SHP77 (cell line): ENCODE data around the gene NTN3.
"Not testable (repeated sequence)": the region's sequence is repeated elsewhere in the genome, so short reads cannot be mapped to it uniquely, and the experiment has no call there.

ENCODE experiments used
- DNase-seq, 2 experiments: peaks; one replicate each; lab custom pipeline; 2025; lab: John Stamatoyannopoulos, UW

The NTN3 gene

DNA sequence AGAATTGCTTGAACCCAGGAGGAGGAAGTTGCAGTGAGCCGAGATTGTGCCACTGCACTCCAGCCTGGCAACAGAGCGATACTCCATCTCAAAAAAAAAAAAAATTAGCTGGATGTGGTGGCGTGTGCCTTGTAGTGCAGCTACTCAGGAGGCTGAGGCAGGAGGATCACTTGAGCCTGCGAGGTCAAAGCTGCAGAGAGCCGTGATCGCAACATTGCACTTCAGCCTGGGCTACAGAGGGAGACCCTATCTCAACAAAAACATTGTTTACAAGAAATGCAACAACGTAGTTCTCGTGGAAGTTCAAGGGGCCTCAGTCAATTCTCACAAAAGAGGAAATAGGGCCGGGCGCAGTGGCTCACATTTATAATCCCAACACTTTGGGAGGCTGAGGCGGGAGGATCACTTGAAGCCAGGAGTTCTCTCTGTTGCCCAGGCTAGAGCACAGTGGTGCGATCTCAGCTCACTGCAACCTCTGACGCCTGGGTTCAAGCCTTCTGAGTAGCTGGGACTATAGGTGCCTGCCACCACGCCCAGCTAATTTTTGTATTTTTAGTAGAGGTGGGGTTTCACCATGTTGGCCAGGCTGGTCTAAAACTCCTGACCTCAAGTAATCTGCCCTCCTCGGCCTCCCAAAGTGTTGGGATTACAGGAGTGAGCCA is 29.8 kb upstream of the NTN3 start:
- not testable (repeated sequence) for DNase-seq

DNA sequence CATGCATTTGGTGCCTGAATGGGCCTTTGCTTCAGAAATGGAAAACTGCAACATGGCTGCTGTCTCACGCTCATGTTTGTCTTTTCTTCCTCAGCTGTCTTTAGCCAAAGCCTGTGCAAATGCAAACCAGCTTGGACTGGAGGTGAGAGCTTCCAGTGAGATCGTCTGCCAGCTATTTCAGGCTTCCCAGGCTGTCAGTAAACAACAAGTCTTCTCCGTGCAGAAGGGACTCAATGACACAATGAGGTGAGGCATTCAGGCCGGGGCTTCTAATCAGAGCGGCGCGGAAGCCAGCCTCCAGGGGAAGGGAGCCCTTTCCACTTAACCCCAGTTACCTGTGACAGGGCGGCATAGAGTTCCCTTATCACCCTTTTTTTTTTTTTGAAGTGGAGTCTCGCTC is 27.5 kb upstream of the NTN3 start:
- DNase-seq, result no peak

DNA sequence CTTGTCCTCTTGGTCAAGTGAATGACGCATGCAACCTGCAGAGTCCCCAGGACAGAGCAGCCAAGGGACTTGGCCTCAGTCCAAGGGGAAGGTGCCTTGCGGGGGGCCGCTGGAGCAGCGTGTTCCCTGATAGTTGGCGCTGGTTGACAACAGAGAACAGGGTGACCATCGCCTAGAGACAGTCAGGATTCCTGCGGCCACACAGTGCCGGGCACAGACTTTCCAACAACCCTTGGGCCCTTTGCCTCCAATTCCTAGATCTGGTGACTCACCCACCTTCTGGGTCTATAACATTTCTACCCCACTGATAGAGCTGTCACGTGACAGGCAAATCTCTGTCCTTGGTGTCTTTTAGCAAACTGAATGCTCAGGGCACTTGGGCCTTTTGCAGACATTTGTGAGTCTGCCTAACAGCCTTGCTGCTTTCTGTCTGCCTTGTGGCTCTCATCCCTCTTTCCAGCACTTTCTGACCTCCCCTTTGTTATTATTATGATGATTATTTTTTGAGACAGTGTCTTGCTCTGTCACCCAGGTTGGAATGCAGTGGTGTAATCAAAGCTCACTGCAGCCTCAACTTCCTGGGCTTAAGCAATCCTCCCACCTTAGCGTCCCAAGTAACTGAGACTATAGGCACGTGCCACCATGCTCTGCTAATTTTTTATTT is 23.0 kb upstream of the NTN3 start:
- DNase-seq, result no peak

DNA sequence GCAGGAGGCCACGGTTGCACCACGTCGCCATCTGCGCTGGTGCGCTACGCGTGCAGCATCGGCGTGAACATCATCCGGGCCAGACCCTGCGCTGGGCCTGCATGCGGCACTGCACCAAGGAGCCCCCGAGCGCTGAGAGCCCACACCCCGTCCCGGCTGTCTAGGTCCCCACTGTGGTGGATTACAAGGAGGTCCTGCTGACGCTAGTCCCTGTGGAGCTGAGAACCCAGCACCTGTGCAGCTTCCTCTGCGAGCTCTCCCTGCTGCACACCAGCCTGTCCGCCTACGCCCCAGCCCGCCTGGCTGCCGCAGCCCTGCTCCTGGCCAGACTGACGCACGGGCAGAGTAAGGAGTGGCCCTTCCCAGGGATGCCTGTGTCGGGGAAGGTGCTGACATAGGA is 22.0 kb upstream of the NTN3 start:
- no peak for DNase-seq

DNA sequence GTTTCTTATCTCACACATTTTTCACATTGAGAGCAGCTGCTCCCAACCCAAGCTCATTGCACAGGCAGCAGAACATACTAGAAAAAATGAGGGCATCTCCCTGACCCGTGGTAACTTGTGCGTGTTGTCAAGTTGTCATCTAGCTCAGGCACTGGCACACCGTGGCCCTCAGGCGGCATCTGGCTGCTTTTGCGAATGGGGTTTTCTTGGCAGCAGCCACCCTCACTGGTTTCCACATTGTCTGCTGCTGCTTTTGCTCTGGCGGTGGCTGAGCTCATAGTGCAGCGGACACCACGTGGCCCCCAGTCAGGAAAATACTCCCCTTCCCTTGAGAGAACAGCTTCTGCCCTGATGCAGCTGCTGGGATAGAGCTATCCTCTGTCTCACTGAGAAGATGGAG is 20.6 kb upstream of the NTN3 start:
- DNase-seq, result no peak

DNA sequence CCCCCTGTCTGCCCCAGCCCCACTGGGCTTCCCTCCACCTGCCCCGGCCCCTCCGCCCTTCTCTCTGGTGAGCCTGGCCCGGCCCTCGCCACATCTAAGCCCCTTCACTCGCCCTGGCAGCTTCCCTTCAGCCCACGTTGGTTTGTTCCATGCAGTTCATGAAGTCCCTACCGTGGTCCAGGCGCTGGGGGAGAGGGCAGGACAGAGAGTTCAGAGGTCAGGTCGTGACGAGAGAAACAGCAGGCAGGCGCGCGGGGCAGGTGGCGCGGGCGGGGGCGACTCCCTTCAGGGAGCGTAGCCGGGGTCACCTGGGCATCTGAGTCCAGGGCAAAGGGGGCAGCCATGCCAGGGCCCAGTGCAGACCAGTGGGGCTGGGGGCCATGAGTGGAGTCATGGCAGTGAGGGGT is 20.1 kb upstream of the NTN3 start:
- no peak for DNase-seq

DNA sequence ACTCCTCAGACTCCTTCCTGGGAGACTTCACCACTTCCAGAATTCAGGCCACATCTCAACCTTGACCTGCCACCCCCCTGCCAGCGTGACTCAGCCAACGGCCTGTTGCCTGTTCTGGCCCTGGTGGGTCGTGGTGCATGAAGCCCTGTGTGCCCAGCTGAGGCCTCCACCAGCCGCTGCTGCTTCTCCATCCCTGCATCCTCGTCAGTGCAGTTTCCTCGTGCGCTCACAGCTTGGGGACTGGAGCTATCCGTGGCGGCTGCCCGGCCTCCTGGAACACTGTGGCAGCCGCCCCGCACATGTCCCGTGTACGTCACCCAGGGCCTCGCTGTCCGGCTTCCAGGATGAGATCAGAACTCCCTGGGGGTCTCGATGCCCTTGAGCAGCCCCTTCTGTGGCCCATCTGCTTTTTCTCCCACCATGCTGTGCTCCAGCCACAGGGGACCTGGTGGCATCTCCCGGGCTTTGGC is 19.2 kb upstream of the NTN3 start:
- DNase-seq, result no peak

DNA sequence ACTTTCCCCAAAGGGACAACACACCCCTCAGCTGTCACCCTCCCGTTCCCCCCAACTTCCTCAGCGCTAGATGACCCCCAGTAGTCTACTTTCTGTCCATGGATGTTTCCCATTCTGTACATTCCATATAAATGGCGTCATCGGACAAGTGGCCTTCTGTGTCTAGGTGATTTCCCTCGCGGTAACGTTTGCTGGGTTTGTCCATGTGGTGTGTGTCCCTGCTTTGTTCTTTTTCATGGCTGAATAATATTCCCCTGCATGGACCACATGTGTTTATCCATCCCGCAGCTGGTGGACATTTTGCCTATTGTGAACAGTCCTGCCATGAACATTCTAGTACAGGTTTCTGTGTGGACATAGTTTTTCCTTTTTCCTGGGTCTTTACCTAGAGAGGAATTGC is 18.4 kb upstream of the NTN3 start:
- DNase-seq, result no peak

DNA sequence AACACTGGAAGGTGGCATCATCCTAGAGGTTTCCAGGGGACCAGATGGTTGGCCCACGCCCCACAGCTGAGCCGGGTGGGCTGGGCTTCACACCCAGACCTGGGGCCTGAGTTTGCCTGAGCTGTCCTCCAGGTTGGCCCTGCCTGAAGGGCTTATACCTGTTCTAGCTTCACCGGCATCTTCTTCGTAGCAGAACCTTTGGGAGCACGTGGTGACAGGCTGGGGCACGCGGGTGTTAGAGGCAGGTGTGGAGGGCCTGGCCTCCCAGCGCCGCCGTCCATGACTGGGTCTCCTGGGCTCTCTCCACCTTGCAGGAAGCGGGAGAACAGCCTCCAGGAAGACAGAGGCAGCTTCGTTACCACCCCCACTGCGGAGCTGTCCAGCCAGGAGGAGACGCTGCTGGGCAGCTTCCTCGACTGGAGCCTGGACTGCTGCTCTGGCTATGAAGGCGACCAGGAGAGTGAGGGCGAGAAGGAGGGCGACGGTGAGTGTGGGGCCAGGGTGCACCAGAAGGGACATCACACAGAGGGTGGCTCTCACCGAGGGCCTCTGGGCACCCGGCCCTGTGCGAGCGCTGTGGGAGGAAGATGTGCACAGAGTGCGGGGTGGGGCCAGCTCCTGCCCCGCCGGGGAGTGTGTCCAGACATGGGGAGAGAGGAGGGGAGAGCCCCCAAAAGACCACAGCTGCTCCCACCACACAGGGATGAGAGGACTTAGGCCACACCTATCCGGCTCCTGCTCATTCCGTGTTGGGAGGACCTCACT is 15.8 kb upstream of the NTN3 start:
- no peak for DNase-seq

DNA sequence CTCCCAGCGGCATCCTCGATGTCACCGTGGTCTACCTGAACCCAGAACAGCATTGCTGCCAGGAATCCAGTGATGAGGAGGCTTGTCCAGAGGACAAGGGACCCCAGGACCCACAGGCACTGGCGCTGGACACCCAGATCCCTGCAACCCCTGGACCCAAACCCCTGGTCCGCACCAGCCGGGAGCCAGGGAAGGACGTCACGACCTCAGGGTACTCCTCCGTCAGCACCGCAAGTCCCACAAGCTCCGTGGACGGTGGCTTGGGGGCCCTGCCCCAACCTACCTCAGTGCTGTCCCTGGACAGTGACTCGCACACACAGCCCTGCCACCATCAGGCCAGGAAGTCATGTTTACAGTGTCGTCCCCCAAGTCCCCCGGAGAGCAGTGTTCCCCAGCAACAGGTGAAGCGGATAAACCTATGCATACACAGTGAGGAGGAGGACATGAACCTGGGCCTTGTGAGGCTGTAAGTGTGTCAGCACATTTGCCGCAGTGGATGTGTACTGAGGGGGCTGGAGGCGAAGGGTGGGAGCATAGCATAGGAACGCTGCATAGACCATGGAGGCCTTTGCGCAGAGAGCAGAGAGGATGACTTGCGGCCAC is 14.4 kb upstream of the NTN3 start:
- DNase-seq, result no peak

DNA sequence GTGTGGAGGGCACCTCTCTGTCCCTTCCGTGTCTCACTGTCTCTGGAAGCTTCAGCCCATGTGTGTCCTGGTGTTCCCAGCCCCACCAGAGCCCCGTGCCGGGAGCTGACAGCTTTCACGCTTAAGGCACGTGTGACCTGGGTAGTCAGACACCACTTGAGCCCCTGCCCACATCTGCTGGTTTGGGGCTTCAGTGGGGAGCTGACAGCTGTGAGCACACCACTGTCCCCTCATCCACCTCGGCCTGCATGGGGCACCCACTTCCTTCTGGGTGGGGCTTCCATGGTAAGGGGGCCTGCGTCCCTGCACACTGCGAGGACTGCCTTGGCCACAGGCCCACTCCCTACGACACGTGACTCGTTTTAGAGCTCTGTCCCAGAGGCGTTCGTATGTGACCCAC is 13.8 kb upstream of the NTN3 start:
- DNase-seq, result no peak

DNA sequence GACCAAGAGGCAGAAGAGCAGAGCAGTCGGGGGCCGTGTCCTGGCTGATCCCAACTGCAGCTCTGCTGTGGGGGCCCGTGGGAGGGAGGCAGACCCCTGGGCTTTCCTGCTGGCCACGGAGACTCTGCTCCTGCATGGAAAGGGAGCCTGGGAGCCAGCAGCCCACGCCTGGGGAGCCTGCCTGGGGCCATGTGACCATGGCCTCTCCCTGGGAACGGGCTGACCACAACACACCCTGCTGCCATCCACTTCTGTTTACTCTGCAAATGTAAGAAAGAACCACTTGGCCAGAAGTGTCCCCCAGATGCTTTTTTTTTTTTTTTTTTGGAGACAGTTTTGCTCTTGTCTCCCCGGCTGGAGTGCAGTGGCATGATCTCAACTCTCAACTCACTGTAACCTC is 13.2 kb upstream of the NTN3 start:
- DNase-seq, result no peak

DNA sequence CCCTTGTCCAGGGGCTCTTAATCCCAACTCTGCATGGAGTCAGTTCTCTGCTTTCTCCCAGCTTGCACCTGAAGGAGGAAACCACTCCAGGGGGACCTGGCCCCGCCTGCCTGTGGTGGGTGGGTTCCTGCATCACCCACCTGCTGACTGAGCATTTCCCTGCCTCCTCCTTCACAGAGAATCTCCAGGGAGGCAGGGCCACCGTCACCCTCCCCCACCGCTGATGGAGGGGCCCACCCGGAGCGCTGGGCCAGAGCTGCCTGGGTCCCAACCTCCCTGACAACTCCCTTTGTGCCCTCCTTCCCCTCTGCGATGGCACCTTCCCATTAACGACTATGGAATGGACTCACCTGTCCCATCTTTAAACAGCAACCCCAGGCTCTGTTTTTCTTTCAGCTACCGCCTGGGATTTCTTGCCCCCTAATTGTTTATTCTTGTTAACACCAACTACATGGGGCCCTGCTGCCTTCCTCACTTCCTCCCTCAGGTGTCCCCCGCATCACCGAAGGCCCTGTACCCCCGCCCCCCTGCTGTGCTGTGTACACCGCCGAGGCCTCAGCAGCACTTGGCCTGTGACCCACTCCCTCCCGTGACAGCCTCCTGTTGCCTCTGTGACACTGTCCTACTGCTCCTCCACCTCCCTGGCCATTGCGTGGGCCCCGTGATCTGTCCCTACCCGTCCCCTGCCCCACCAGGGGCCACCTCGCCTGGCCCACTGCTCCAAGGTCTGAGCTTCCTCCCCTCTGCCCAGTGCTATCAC is 12.0 kb upstream of the NTN3 start:
- no peak for DNase-seq

DNA sequence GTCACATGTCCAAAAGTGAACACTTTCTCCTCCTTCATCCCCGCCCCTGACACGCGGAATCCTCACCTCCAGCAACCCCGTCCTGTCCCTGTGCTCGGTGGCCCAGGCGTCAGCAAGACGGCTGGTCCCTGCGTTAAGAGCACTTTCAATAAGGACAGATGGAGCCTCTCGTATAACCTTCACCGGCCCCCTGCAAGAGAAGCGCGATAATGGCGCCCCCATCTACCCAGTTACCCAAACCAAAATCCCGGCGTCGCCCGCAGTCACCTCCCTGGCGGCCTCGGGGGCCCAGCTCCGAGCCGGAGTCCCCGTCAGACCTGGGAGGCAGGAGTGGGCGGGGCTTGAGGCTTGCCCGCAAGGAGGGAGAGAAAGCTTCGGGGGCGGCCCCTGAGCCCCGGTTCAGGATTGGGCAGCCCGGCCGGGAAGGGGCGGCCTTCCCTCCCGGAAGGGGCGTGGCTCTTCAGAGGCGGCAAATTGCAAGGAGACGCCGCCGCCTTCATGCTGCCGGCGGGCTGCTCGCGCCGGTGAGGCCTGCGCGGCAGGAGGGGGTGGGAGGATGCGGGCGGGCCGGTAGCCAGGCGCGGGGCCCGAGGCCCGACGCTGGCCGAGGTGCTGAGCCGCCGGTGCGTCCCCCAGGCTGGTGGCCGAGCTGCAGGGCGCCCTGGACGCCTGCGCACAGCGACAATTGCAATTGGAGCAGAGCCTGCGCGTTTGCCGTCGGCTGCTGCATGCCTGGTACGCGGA is 11.3 kb upstream of the NTN3 start, which contains the start of gene TEDC2:
TEDC2 (plus strand) TSS at position 463 of the 744 bp plus-strand sequence; CDS start at position 499, 36 bp downstream.
- DNase-seq, result peak; percentile 92 to 97

DNA sequence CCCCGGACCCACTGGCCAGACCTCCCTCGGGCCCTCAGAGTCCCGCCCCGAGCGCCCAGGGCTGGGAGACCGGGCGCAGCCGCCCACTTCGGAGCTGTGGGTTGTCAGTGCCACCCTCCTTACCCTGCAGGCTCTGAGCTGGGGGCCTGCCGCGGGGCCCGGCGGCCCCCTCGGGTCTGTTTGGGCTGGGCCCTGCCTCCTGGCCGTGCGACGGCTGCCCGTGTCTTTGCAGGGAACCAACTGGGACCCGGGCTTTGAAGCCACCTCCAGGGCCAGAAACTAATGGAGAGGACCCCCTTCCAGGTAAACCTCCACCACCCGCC is 10.7 kb upstream of the NTN3 start:
- DNase-seq, result no peak

DNA sequence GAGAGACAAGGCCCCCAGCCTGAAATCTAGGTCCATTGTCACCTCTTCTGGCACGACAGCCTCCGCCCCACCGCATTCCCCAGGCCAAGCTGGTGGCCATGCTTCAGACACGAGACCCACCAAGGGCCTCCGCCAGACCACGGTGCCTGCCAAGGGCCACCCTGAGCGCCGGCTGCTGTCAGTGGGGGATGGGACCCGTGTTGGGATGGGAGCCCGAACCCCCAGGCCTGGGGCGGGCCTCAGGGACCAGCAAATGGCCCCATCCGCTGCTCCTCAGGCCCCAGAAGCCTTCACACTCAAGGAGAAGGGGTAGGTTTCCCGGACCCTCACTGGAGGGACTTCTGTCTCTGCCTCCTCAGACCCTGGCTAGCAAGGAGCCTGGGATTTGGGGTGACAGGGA is 10.2 kb upstream of the NTN3 start:
- no peak for DNase-seq

DNA sequence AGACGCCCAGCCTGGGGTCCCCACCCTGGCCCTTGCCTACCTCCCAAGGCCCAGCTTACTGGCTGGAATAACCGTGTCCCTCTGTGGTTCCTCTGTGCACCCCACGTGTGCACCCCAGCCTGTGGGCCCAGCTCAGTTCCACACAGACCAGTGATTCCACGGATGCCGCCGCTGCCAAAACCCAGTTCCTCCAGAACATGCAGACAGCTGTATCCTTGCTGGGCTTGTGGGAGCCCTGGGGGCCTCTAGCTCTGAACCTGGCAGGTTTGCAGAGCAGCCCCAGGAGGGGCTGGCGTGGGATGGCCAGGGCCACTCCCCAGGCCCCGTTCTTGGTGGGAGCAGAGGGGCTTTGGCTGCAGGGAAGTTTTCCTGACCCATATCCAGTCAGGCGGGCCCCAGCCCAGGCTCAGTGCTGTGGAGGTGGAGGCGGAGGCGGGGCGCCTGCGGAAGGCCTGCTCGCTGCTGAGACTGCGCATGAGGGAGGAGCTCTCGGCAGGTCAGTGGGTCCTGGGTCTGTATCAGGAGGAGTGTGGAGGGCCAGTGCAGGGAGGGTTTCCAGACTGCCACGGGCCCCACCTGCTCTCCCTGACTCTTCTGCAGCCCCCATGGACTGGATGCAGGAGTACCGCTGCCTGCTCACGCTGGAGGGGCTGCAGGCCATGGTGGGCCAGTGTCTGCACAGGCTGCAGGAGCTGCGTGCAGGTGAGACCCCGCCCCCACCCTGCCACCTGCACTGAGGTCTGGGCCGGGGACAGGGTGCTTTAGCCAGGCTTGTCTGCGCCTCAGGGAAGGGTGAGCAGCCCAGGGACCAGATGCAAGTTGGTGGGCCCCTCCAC is 8.8 kb upstream of the NTN3 start:
- no peak for DNase-seq

DNA sequence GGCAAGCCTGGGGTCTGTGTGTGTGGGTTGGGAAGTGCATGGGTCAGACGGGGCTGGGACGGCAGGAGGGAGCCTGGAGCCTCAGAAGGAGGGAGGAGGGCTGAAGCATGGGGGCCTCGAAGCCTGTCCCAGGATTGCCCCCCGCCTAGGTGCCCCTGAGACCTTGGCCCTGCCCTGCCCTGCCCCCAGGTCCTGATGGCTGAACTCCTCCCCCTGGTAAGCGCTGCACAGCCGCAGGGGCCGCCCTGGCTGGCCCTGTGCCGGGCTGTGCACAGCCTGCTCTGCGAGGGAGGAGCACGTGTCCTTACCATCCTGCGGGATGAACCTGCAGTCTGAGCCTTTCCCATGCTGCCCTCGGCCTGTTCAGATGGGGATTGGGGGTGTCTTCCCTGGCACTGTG is 6.8 kb upstream of the NTN3 start:
- DNase-seq, result no peak

DNA sequence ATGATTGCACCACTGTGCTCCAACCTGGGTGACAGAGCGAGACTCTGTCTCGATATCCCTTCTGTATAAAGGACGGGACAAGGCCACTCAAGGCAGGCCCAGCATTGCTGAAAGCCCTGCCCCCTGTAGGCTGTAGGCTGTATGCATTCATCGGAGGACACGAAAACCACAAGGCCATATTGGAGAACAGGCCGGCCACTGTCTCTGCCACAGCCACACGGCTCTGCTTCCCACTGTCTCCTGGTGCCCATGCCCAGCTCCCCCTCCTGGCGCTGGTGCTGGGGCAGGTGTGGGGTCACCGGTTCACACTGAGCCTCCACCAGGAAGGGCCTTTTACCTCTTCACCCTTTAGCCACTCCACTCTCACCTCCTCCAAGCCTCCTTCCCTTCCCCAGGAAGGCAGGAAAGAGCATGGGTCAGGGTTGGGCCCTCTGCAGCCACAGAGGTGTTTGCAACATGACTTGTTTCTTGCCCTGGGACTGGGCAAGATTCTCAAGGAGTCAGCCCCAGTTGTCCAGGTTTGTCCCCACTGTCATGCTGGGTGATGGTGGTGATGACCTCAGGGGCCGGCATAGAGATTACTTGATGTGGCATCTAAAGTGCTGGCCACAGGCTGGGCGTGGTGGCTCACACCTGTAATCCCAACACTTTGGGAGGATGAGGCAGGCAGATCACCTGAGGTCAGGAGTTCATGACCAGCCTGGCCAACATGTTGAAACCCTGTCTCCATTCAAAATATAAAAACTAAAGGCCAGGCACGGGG is 5.3 kb upstream of the NTN3 start:
- peak in 1 of 2 experiments; percentile 36 for DNase-seq
